ENCODE data around the gene HIKESHI. TPM values are rescaled to one million over a fixed set of nuclear protein-coding genes. Genes with fewer than 3 reads are reported as not detected.
"Not testable (repeated sequence)": the region's sequence is repeated elsewhere in the genome, so short reads cannot be mapped to it uniquely, and the experiment has no call there.

The HIKESHI gene, protein sequence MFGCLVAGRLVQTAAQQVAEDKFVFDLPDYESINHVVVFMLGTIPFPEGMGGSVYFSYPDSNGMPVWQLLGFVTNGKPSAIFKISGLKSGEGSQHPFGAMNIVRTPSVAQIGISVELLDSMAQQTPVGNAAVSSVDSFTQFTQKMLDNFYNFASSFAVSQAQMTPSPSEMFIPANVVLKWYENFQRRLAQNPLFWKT
- polyA plus RNA-seq (ENCODE audit: insufficient read length in 4 of 4), result 10 to 100 TPM; 49.2 to 53.9 (median 51.5) TPM

DNA sequence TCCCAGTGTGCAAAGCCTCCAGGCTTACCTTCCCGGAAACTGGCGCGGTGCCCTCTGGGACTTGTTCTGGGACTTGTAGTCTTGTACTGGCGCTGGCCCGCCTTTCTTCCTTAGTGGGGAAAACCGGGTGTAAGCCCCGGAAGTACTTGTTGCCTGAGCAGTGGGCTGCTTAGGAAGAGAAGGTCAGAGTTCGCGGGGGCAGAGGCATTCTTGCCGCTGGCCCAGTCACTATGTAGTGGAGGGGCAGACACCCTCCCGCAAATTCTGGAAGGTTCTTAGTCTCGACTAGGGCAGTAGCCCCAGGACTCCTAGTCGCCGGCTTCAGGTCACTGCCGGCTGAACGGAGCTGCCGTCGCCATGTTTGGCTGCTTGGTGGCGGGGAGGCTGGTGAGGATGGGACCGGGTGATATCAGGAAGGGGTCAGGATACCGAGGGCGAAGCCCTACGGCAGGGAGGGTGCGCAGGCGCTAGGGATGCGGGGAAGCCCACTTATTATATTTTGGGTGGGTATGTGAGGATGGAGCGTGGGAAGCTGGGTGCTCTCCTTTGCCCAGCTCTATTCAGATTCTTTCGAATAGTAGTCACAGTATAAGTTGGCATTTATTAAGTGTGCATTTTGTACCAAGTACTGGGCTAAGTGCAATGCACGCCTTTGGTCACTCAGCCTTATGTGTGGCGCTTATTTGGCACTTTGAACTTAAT is at the start of gene HIKESHI:
HIKESHI (plus strand) TSS at position 149 of the 702 bp plus-strand sequence; CDS start at position 358, 209 bp downstream.
- DNase-seq (ENCODE audit: low read depth in 4 of 4, low spot score in 3 of 4), result peak; percentile 94 to 97 (median 96)

DNA sequence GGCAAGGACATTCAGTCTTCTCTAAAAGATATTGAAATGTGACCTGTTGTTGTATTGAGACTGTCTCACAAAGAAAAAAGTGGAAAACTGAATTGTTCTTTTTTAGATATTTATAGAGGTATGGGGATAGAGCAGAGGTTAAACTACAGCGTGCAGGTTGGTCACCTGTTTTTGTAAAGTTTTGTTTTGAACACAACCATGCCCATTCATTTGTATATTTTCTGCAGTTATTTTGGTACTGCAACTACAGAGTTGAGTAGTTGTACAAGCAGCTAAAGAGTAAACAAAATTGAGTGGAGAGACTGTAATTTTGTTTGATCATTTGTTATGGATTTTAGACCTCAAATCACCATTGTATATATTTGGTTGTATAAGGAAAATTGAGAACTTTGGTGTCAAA is 46.1 kb upstream of the HIKESHI start:
- no peak for DNase-seq (ENCODE audit: low read depth in 4 of 4, low spot score in 3 of 4)

DNA sequence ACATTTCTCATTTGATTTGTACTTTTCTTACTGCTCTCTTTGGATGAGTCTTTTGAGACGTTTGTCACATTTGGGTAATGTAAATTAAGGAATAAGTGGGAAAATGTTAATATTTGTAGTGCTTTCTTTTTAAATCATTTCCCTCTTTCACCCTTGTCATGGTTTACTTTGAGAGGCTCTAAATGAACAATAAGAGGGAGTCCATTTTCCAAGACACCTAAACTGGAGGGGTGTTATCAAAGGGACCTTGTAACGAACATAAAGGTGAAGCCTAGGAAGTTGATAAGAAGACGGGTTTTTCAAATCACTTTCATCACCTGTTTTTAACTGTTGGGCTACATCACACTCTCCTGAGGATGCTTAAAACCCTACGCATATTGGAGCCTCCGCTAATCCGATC is 45.4 kb upstream of the HIKESHI start:
- no peak for DNase-seq (ENCODE audit: low read depth in 4 of 4, low spot score in 3 of 4)

DNA sequence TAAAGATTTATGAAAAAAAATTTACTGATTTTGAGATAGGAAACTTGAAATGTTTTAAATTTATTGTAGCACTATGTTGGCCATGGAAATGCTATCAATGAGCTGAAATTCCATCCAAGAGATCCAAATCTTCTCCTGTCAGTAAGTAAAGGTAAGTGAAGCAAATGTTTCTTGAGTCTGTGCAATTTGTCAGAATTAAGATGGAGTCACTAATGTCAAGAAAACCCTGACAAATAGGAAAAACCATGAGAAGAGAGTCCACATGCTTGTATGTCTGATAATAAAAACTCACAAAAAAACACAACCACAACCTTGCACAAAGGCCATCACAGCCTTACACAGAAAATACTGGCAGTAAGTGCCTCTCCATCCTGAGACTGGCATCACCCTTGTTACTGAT is 44.6 kb upstream of the HIKESHI start:
- no peak for DNase-seq (ENCODE audit: low read depth in 4 of 4, low spot score in 3 of 4)

DNA sequence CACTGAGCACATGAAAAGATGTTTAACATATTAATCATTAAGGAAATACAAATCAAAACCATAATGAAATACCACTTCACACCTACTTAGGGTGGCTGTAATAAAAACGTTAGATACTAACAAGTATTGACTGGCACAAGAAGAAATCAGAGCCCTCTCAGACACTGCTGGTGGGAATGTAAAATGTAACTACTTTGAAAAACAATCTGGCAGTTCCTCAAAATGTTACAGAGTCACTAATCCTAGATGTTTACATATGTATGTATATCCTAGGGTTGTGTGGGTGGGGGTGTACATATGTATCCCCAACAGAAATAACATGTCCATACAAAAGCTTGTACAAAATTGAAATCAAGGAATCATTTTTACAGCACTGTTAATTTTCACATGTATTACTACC is 42.3 kb upstream of the HIKESHI start:
- no peak for DNase-seq (ENCODE audit: low read depth in 4 of 4, low spot score in 3 of 4)

DNA sequence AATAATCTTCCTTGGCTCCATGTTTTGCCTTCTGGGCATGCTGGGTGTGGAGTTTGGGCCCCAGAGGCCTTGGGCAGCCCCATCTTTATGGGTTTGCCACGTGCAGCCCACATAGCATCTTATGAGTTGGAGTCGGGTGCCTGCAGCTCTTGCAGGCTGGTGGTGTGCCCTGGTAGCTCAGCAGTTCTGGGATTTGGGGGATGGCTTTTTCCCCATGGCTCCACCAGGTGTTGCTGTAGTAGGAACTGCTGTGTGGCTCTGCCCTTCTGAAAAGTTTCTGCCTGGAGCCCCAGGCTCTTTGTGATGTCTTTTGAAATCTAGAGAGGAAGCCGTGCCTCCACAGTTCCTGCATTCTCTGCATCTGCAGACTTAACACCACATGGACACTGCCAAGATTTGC is 40.7 kb upstream of the HIKESHI start:
- DNase-seq (ENCODE audit: low read depth in 4 of 4, low spot score in 3 of 4), result no peak

DNA sequence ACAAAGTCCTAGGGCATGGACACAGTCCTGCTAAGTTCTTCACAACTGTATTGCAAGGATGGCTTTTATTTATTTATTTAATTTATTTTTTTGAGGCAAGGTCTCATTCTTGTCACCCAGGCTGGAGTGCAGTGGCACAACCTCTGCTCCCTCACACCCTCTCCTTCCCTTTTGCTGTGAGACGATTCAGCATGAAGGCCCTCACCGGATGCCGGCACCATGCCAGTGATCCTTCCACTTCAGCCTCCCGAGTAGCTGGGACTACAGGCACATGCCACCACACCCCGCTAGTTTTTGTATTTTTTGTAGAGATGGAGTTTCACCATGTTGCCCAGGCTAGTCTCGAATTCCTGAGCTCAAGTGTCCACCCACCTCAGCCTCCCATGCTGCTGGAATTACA is 39.7 kb upstream of the HIKESHI start:
- no peak for DNase-seq (ENCODE audit: low read depth in 4 of 4, low spot score in 3 of 4)

DNA sequence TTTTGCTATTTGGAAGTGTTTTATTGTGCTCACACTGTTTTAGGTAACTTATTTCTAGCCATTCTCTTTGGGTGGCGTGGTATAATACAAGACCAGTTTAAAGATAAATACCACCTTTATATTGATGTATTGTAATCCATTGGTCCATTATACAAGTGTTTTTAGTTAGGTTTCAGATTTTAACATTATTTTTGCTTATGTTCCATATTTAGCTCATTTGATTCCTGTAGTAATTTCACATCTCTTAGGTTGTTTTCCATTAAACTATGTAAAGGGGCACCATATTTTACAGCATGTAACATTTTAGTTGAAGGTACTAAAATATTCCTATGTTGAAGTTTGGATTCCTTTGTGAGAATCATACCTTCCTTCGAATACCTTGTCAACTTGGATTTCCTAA is 37.4 kb upstream of the HIKESHI start:
- DNase-seq (ENCODE audit: low read depth in 4 of 4, low spot score in 3 of 4), result no peak

DNA sequence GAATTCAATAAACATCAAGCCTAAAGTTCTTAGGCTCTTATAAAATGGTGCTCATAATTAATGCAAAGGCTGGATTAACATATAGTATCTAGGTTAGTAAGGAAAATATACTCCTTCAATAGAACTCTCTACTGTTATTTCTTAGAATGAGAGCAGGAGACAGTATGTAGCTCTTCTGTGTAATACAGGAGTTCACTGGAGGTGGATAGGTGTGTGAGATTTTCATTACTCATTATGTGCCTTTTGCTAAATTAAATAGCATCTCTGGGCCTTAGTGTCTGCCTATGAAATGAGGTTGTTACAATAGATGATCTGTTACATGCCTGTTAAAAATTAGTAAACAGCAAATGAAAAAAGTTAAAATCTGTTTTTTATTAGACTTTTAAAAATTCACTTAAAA is 36.8 kb upstream of the HIKESHI start:
- no peak for DNase-seq (ENCODE audit: low read depth in 4 of 4, low spot score in 3 of 4)

DNA sequence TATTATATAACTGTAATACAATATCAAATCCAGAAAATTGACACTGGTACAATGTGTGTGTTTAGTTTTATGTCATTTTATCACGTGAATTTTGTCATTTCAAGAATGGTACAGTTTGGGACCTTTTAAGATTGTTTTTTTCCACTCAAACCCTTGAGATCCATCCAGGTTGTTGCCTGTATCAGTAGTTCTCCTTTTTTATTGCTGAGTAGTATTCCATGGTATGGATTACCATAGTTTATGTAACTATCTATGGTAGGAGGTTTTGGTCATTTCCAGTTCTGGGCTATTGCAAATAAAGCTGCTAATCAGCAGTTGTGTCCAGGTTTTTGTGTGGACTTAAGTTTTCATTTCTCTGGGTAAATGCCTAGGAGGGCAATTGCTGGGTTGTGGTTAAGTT is 32.4 kb upstream of the HIKESHI start:
- no peak for DNase-seq (ENCODE audit: low read depth in 4 of 4, low spot score in 3 of 4)

DNA sequence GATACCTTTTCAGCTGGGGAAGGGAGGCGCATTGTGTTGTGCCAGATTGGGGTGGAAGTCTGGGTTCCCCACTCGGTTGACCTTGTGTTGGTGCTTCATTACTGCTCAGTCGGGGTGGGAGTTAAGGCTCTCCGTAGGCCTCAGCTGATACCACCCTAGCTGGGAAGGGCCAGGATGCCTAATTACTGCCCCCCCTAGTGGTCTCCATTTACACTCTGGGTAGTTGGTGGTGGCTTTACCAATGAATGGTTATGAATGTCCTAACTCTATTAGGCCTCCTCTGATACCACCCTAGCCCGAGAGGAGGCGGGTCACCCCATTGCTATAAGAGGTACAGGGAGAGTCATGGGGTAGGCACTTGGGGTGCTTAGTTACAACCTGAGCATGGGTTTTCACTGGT is 27.5 kb upstream of the HIKESHI start:
- no peak for DNase-seq (ENCODE audit: low read depth in 4 of 4, low spot score in 3 of 4)

DNA sequence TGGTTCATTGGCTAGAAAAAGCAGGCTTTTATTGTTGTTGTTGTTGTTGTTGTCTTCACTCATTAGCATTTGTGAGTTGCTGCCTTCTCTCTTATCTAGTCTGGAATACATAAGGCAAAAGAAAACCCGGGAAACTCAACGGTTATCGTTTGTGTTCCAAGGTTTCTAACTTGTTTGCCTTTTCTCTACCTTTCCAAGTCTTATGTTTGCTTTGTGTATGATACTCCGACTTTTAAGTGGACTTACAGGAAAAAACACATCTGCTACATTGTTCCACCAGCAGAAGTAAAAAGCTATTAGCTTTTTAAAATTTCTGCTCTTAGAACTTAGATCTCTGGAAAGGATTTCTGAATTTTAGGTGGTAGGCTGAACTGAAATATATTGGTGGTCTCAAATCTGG is 27.0 kb upstream of the HIKESHI start:
- no peak for DNase-seq (ENCODE audit: low read depth in 4 of 4, low spot score in 3 of 4)

DNA sequence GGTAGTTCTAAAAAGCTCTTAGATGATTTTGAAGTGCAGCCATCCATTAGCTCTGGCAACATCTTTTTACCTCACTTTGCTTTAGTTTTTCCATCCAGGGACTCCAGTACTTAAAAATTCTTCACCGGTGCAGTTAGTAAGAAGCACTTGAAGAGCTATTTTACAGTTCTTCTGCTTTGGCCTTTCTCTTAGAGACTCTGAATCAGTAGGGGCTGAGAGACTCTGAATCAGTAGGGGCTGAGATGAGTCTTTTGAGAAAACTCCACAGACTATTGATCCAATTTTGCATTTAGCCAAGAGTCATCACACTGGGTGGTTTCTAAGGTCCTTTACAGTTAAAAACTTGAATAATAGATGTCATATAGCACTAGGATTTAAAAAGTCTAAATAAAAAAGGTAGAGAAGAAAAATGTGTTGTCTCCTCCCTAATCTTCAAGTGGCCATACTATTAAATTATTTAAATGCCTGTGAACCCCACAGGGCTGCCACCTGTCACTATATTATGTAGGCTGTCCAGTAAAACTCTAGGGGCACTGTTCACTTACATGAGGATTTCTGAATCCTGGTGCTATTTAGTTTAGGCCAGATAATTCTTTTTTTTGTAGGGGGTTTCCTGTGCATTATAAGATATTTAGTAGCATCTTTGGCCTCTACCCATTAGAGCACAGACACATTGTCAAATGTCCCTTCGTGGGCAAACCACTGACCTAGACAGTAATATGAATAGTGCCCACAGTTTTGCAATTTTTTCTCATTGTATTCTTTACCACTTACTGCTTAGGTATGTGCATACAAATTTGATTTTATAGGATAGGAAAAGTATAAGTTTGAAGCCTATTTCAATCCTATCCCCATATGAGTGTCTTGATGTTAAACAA is 26.3 kb upstream of the HIKESHI start:
- no peak for DNase-seq (ENCODE audit: low read depth in 4 of 4, low spot score in 3 of 4)

DNA sequence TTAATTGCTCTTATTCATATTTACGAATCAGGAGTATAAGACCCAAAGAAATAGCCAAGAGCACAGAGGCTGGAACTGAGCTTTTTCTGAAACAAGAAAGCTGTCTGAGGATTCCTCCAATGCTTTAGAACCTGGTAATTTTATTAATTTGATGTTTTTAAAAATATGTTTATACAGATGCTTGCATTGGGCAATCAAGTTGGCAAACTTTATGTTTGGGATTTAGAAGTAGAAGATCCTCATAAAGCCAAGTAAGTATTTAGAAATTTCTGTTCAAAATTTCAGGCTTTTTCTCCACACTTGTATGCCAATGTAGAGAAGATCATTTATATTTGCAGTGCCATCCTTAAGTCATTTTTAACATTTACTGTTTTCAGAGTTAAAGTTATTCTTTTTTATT is 24.3 kb upstream of the HIKESHI start:
- DNase-seq (ENCODE audit: low read depth in 4 of 4, low spot score in 3 of 4), result no peak

DNA sequence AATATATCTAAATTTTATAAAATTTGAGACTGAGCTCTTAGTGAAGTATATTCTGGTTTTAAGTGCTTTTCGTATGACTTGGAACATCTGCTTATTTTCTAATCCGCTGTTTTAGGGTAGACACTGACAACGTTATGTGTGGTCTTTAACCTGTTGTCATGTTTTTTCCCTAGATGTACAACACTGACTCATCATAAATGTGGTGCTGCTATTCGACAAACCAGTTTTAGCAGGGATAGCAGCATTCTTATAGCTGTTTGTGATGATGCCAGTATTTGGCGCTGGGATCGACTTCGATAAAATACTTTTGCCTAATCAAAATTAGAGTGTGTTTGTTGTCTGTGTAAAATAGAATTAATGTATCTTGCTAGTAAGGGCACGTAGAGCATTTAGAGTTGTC is 23.8 kb upstream of the HIKESHI start:
- no peak for DNase-seq (ENCODE audit: low read depth in 4 of 4, low spot score in 3 of 4)

DNA sequence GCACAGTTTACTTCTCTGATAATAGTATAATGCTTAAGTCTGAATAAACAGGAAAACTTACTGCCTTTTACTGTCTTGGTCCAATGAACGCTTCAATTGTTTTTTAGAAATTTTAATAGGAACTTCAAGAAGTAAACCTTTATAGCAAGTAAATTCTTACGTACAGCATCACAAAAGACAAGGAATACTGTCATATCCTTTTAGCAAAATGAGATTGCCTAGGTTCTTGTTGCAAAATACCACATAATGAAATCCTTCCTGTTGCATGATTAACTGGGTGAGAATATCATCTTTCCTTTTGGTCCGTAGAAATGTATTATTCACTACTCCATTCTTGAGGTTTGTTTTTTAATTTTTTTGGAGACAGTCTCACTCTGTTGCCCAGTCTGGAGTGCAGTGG is 22.3 kb upstream of the HIKESHI start:
- DNase-seq (ENCODE audit: low read depth in 4 of 4, low spot score in 3 of 4), result no peak

DNA sequence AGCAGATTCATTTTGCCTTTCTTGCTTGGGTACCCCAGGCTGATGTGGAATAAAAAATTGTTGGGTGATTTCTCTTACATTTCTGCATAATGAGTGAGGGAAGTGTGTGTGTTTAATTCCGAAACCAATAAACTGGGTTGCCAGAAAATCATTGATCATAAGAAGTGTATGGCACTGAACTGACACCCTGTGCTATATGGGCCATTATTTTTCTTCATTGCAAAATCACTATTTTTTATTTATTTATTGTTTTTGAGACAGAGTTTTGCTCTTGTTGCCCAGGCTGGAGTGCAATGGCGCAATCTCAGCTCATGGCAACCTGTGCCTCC is 14.6 kb upstream of the HIKESHI start:
- DNase-seq (ENCODE audit: low read depth in 4 of 4, low spot score in 3 of 4), result no peak

DNA sequence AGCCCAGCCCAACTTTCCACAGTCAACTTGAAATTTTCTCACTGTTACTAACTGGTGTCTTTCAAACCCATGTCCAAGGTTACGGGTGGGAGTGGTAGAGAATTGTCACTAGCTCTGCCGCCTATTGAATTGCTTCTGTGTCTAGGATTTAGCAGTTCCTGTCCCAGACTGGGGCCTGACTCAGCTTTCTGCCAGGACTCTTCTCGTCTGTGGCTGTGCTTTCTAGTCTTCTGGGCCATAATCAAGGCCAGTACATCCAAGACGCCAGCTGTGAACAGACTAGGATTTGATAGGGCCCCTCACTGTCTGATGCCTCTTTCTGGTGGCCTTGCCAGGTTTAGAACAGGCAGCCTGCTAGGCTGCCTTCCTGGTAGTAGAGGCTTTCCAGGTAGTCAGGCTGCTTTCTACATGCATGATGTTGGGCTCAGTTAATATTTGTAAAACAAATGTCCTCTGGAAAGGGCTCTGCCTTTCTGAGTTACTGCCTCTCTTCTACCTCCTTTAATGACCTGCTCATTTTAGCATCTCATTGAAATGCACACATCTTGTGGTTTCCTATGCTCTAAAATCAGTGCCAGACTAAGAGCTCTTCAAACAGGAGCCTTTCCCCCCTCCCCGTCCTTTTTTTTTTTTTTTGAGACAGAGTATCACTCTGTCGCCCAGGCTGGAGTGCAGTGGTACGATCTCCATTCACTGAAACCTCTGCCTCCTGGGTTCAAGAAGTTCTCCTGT is 13.1 kb upstream of the HIKESHI start:
- DNase-seq (ENCODE audit: low read depth in 4 of 4, low spot score in 3 of 4), result no peak

DNA sequence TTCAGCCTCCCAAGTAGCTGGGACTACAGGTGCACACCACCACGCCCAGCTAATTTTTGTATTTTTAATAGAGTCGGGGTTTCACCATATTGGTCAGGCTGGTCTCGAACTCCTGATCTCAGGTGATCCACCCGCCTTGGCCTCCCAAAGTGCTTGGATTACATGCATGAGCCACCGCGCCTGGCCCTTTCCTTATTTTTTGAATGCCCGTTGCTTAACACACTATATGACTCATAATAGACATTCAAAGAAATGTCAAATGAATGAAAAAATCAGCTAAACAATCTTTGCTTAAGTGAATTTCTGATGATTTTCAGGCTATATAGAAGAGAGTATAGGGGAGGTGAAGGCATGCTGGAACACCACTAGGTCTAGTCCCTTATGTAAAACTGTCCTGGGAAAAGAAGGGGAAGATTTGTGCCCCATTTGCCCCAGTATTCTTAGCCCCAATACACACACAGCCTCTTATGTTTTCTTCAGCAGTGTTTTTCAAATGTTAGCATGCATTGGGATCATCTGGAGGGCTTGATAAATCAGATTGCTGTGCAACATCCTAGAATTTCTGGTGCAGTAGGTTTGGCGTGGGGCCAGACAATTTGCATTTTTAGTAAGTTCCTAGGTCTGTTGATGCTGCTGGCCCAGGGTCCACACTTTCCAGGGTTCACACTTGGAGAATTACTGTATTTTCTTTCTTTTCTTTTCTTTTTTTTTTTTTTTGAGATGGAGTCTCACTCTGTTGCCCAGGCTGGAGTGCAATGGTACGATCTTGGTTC is 12.3 kb upstream of the HIKESHI start:
- DNase-seq (ENCODE audit: low read depth in 4 of 4, low spot score in 3 of 4), result not testable (repeated sequence)

Measured in left renal pelvis (tissue), 4 donors.